ENCODE data around the gene ARAP1. TPM values are rescaled to one million over a fixed set of nuclear protein-coding genes. Genes with fewer than 3 reads are reported as not detected.

Gene ARAP1
- total and polyA plus RNA-seq, 8 donors, result 32.2 to 201 (median 69.8) TPM

DNA sequence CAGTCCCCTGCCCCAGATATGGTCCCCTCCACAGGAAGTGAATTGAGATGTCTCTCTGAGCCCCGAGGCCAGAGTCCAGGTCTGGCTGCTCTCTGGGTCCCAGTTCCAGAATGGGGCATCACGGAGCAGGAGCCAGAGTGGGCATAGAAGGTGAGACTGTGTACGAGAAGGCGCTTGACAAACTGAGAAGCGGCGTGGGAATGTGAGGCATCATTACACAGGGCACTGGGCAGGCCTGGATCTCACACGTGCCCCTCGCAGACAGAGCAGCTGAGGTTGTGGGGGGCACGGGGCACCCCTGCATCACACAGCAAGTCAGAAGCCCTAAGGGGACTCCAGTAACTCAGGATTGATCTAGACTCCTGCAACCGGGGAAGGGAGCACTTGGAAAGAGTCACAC is 32.5 kb upstream of the ARAP1 start:
- 77 to 86% (median 84%) methylated on average over 6 to 10 of the region's 10 CpGs for WGBS, 5 donors
- Histone ChIP-seq H3K9me3 (no peaks in the 10 kb centered on the region), H3K4me3 (no peak overlapping the region), H3K27ac (peak overlapping the region; percentile 90 to 96 (median 93)), H3K36me3 (no peaks in the 10 kb centered on the region), H3K27me3 (no peaks in the 10 kb centered on the region), H3K4me1 (peaks cover 45 to 89% (median 80%) of the 10 kb centered on the region in 4 donors)
- no peak for DNase-seq
- TF ChIP-seq EP300 (IDR thresholded peaks at IDR 0.05), result no peak
- no peak for TF ChIP-seq POLR2AphosphoS5 (IDR thresholded peaks at IDR 0.05)
- TF ChIP-seq POLR2A (IDR thresholded peaks at IDR 0.05), result no peak
- intact Hi-C loops (cut with DNase I; ENCODE audit: low total_unique reads), result no loop called here

DNA sequence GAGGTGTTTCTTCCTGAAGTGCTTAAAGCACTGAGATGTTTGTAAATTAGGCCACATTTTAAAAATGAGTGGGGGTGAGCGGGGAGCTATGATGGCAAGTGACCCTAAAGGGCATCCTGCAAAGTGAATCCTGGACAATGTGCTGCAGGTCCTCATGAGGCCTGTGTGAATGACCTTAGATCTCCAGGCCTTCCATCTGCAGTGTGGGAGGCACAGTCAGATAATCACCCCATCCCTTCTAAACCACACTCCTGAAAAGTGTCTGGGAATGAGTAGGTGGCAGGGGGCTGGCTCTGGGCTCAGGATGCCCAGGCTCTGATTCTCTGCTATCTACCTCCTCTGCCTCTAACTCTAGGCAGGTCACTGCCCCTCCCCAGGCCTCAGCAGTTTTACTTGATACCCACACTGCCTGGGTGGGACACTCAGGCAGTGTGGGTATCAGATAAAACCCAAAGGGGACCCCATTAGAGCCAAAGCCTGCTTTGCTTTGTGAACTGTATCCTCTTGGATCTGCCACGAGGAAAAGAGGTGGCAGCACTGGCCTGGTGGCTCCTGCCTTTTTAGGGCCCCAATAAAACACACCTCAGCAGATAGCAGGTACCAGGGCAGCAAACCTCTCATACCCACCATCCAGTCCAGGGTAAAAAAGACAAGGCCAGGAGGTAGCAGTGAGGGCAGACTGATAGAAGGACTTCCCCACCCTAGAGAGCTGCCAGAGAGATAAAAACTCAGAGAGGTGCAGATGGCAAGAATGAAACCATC is 31.1 kb upstream of the ARAP1 start:
- no peak overlapping the region for H3K4me3 ChIP-seq
- no peak for DNase-seq
- 62 to 75% (median 69%) methylated on average over 2 of the region's 2 CpGs for WGBS, 5 donors
- peak overlapping the region; percentile 17 to 96 (median 93) for H3K27ac ChIP-seq
- intact Hi-C loops (cut with DNase I; ENCODE audit: low total_unique reads), result no loop called here
- TF ChIP-seq, protein P1, sequence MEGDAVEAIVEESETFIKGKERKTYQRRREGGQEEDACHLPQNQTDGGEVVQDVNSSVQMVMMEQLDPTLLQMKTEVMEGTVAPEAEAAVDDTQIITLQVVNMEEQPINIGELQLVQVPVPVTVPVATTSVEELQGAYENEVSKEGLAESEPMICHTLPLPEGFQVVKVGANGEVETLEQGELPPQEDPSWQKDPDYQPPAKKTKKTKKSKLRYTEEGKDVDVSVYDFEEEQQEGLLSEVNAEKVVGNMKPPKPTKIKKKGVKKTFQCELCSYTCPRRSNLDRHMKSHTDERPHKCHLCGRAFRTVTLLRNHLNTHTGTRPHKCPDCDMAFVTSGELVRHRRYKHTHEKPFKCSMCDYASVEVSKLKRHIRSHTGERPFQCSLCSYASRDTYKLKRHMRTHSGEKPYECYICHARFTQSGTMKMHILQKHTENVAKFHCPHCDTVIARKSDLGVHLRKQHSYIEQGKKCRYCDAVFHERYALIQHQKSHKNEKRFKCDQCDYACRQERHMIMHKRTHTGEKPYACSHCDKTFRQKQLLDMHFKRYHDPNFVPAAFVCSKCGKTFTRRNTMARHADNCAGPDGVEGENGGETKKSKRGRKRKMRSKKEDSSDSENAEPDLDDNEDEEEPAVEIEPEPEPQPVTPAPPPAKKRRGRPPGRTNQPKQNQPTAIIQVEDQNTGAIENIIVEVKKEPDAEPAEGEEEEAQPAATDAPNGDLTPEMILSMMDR (IDR thresholded peaks at IDR 0.05), result no peak
- TF ChIP-seq POLR2AphosphoS5 (IDR thresholded peaks at IDR 0.05), result no peak
- no peak for TF ChIP-seq EP300 (IDR thresholded peaks at IDR 0.05)
- no peak for TF ChIP-seq POLR2A (IDR thresholded peaks at IDR 0.05)
- peaks cover 0 to 2% (median 0%) of the 10 kb centered on the region in 4 donors for H3K36me3 ChIP-seq
- no peaks in the 10 kb centered on the region for H3K9me3 ChIP-seq
- peaks cover 42 to 87% (median 81%) of the 10 kb centered on the region in 4 donors for H3K4me1 ChIP-seq
- H3K27me3 ChIP-seq, result no peaks in the 10 kb centered on the region

DNA sequence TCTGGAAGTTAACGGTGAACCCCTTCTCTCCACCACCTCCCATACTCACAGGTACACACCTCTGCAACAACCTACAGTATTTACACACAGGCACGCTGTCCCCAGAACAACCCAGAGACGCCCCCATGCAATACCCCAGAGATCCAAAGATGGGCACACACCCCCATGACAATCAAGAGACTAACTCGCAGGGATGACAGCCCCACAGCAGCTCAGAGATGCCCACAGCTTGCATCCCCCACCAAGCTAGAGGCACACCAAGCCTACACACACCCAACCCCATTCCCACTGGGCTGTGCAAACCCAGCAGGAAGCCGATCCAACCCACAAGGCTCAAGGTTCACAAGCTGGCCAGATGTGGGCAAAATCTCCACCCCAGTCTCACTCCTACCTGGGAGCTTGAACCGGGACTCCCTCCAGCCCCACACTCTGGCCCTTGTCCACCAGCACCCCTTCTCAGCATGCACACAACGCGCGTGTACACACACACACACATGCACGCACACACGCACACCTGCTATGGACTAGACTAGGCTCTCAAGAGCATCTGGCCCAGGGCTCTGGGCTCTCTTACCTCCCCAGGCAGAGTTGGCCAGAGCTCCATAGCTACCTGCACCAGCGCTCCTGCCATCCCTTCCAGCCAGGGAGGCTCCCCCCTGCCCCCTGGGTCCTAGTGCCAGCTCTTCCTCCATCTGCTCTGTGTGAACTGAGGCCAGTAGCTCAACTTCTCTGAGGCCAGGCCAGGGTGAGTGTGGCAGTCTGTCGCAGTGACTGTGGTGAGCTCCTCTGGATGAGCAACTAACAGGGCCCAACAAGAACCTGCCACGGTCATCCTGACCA is 30.1 kb upstream of the ARAP1 start:
- H3K27me3 ChIP-seq, result no peaks in the 10 kb centered on the region
- intact Hi-C loops (cut with DNase I; ENCODE audit: low total_unique reads), result no loop called here
- H3K4me1 ChIP-seq, result peaks cover 46 to 88% (median 81%) of the 10 kb centered on the region in 4 donors
- peaks cover 0 to 4% (median 0%) of the 10 kb centered on the region in 4 donors for H3K36me3 ChIP-seq
- 23 to 32% (median 30%) methylated on average over 12 to 14 of the region's 14 CpGs for WGBS, 5 donors
- H3K4me3 ChIP-seq, result peak overlapping the region; percentile 73 to 82 (median 76)
- H3K27ac ChIP-seq, result peak overlapping the region; percentile 90 to 96 (median 93)
- H3K9me3 ChIP-seq, result no peaks in the 10 kb centered on the region
- peak; percentile 65 to 78 for DNase-seq
- TF ChIP-seq POLR2AphosphoS5 (IDR thresholded peaks at IDR 0.05), result peak in 1 of 3 donors; percentile 29
- no peak for TF ChIP-seq EP300 (IDR thresholded peaks at IDR 0.05)

DNA sequence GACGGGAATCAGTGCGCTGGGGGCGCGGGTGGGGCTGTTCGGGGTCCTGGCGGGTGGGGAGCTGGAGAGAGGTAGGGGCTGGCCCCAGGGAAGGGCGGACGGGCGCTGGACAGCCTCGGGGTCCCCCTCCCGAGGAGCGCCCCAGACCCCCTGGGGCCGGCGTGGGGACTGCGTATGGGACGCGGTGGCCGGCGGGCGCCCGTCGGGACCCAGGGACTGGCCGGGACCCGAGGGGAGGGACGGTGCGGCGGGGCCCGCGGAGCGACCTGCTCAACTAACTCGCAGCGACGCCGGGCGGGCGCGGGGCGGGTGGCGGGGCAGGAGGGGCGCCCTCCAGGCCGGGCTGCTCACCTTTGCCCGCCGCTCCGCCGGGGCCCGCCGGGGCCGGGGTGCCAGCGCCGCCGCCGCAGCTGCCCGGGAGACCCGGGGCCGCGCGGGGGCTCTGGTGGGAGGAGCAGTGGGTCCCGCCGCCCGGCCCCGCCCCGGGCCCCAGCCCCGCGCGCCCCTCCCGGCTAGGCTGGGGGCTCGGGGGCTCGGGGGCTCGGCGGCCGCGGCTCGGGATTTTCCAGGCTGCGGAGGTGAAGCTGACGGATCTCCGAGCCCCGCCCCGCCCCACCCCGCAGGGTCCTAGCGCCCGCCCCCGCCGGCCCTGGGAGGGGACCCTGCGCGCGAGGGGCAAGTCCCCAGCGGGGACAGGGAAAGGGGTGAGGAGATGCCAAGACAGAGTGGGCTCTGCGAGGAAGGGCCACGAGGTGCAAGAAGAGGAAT is 29.3 kb upstream of the ARAP1 start:
- no peak for TF ChIP-seq POLR2AphosphoS5 (IDR thresholded peaks at IDR 0.05)
- TF ChIP-seq, protein P1 (IDR thresholded peaks at IDR 0.05), result no peak
- no peak for TF ChIP-seq POLR2A (IDR thresholded peaks at IDR 0.05)
- no peak for TF ChIP-seq EP300 (IDR thresholded peaks at IDR 0.05)
- H3K9me3 ChIP-seq, result no peaks in the 10 kb centered on the region
- H3K27ac ChIP-seq, result peak overlapping the region; percentile 93 to 96 (median 95)
- H3K27me3 ChIP-seq, result no peaks in the 10 kb centered on the region
- peaks cover 0 to 4% (median 0%) of the 10 kb centered on the region in 4 donors for H3K36me3 ChIP-seq
- DNase-seq, result peak; percentile 65 to 88
- intact Hi-C loops (cut with DNase I; ENCODE audit: low total_unique reads), result no loop called here
- H3K4me3 ChIP-seq, result peak overlapping the region; percentile 73 to 82 (median 76)
- peaks cover 50 to 88% (median 81%) of the 10 kb centered on the region in 4 donors for H3K4me1 ChIP-seq
- 0 to 2% (median 1%) methylated on average over 3 to 86 of the region's 89 CpGs for WGBS, 5 donors

DNA sequence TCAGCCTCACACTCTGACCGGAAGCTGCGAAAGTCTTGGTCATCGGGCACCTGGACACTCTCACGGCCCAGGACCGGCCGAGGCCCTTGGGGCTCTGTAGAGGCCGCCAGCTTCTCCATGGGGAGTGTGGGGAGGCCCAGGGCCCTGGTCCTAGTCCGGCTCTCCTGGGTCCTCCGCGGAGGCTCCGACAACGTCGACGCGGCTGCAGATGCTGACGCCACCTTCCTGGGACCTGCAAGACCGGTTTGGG is 28.8 kb upstream of the ARAP1 start:
- 15 to 33% (median 16%) methylated on average over 3 to 17 of the region's 17 CpGs for WGBS, 5 donors
- Histone ChIP-seq H3K9me3 (no peaks in the 10 kb centered on the region), H3K27ac (peak overlapping the region; percentile 93 to 96 (median 95)), H3K4me1 (peaks cover 50 to 93% (median 82%) of the 10 kb centered on the region in 4 donors), H3K27me3 (no peaks in the 10 kb centered on the region), H3K4me3 (peak overlapping the region; percentile 73 to 82 (median 76)), H3K36me3 (peaks cover 0 to 4% (median 0%) of the 10 kb centered on the region in 4 donors)
- peak in 1 of 4 donors; percentile 14 for TF ChIP-seq POLR2A (IDR thresholded peaks at IDR 0.05)
- TF ChIP-seq, protein P1 (IDR thresholded peaks at IDR 0.05), result no peak
- peak in 1 of 3 donors; percentile 46 for TF ChIP-seq POLR2AphosphoS5 (IDR thresholded peaks at IDR 0.05)
- intact Hi-C loops (cut with DNase I; ENCODE audit: low total_unique reads), result no loop called here
- peak; percentile 71 to 86 for DNase-seq
